ENCODE measurements around the gene ZCWPW1.

- TF ChIP-seq CTCF (IDR thresholded peaks at IDR 0.05) (no peak), POLR2A (IDR thresholded peaks at IDR 0.05) (no peak)
Measured at GRCh38 chr7:100363098-100363497, 65.4 kb downstream of the ZCWPW1 start.
